UCSD-AML1 (cell line): Measurements from ENCODE around the gene LNP1.

ENCODE experiments used
- DNase-seq: peaks from one replicate; lab custom pipeline; 2025; ENCODE audit not compliant: unreplicated experiment; lab: John Stamatoyannopoulos, UW

Gene LNP1

GRCh38 chr3:100399341-100400071 lies 1.8 kb upstream of the LNP1 start:
- no peak for DNase-seq

- peak; percentile 57 for DNase-seq
These were observed 940 bp upstream of the LNP1 start for GRCh38 chr3:100400419-100400779.

GRCh38 chr3:100401674-100402041 lies 319 bp downstream of the LNP1 start:
- DNase-seq = no peak

GRCh38 chr3:100402256-100402655 lies 917 bp downstream of the LNP1 start:
- DNase-seq = no peak

DNA sequence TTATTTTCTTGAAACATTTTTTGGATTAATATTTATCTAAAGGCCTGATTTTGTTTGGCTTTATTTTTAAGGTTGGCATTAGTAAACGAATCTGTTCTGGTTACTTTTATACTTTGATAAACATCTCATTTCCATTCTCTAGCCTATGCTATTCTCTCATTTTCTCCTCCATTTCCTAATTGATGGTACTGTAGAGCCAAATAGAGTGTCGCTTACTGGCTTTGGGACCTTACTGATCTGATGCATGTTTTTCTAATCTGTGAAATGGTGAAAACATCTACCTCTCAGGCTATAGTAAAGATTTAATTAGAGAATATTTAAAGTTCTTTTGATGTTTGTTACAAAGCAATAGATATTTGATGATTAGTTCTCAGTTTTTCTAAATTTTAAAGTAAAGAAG lies 1.6 kb downstream of the LNP1 start:
- DNase-seq = no peak

DNA sequence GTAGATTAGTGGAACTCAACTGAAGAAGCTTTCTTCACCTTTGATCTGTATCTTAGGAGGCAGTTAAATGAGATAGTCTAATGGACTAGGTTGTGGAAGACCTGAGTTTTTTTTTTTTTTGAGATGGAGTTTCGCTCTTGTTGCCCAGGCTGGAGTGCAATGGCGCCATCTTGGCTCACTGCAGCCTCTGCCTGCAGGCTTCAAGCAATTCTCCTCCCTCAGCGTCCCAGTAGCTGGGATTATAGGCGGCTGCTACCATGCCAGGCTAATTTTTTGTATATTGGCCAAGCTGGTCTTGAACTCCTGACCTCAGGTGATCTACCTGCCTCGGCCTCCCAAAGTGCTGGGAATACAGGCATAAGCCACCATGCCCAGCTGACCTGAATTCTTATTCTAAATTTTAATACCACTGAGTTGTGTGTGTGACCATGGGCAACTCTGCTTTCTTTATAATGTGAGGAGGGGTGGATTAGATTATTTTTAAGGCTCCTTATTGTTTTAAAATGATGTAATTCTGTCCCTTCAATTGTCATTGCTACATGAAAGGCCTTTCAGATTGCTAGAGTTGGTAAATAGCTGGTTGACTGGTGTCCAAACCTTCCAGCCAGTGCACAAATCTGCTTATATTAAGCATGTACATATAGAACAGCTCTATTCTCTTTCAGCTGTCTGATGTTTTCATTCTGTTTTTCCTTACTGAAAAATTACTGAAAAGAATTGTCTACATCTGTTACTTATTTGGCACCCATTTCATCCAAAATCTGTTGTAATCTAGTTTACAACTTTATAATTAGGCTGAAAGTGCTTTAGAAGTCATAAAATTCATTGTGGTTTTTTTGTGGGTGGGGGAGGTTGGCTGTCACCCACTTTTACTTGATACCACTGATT lies 2.3 kb downstream of the LNP1 start:
- DNase-seq = no peak

GRCh38 chr3:100404250-100404548 lies 2.9 kb downstream of the LNP1 start:
- no peak for DNase-seq

DNA sequence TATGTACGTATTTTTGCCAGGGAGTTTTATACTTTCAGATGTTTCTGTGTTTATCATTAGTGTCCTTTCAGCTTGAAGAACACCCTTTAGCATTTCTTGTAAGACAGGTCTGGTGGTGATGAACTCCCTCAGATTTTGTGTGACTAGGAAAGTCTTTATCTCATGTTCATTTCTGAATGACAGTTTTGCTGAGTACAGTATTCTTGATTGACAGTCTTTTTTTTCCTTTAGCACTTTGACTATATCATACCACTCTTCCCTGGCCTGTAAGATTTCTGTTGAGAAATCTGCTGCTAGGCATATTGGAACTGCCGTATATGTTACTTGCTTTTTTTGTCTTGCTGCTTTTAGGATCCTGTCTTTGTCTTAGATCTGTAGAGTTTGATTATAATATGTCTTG lies 5.8 kb downstream of the LNP1 start:
- DNase-seq = no peak

DNA sequence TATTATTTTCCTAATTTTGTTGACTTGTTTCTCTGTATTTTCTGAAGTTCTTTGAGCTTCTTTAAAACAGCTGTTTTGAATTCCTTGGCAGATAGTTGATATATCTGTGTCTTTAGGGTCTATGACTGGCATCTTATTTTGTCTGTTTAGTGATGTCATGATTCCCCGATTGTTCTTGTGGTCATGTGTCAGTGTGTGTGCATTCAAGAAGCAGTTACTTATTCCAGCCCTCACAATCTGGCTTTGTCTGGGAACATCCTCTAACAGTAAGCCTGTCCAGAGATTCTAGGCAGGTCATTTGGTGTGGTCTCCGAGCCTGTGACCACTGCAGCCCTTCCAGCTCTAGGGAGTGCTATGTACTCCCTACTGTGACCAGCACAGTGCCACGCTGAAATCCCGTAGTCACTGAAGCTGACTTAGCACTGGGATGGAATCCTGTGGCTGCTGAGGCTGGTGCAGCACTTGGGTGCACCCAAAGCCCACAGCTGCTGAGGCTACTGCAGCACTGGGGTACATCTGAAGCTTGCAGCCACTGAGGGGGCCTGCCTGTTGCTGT lies 6.7 kb downstream of the LNP1 start:
- no peak for DNase-seq

GRCh38 chr3:100411091-100411982 lies 10.0 kb downstream of the LNP1 start:
- no peak for DNase-seq

DNA sequence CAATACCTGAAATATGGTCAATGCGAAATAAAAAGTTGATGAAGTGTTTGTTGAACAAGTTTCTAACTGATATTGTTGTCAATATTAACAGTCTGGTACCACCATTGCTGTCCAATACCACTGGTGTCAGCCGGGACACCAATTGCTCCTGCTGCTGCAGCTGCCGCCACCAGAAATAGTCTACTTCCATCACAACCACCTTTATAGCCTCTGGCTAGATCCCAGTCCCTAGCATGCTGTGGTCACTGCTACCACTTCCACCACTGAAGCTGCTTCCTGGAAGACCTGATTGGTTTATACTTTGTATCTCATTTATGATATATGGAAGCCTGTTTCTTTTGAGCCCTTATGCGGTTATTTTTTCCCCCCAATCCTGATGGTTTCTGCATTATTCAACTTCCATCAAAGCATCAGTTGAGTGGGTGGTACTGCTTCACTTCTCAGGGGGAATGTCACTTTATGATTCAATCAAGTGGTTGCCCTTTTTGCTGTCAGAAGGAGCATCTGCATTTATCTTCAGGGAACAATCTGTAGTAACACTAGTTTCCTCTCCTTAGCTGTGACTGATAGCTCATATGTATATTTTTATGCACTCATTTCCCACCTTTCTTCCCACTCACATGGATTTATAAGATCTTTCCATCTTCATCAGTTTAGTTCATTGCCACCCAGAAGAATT lies 11.7 kb downstream of the LNP1 start:
- peak; percentile 10 for DNase-seq

- no peak for DNase-seq
These were observed 12.3 kb downstream of the LNP1 start for GRCh38 chr3:100413613-100414012.

GRCh38 chr3:100416176-100416575 lies 14.8 kb downstream of the LNP1 start:
- DNase-seq = no peak

DNA sequence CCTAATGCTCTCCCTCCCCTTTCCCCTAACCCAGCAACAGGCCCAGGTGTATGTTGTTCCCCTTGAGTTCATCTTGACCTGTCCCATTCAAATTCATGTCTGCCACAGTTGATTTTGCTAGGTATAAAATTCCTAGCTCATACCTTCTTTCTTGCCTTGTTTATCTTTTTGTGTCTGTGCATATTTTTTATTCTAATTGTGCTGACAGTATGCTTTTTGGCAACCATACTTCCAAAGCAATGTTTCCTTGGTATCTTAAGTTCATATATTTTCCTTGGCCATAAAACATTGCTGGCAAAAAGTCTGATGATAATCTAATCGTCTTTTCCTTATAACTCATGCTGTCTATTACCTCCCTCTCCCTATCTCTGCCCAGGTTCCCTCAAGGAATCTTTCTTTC lies 15.5 kb downstream of the LNP1 start:
- no peak for DNase-seq

GRCh38 chr3:100419406-100419805 lies 18.1 kb downstream of the LNP1 start:
- DNase-seq = no peak

DNA sequence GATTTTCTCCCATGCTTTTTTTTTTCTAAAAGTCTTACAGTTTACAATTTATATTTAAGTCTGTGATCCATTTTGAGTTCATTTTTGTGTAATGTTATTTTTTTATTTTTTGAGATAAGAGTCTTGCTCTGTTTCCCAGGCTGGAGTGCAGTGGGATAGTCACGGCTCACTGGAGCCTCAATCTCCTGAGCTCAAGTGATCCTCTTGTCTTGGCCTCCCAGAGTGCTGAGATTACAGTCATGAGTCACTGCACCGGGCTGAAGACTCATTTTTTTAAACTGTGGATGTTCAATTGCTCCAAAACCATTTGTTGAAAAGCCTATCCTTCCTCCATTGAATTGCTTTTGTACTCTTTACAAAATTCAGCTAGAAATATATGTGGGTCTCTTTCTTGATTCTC lies 19.5 kb downstream of the LNP1 start:
- DNase-seq = no peak

DNA sequence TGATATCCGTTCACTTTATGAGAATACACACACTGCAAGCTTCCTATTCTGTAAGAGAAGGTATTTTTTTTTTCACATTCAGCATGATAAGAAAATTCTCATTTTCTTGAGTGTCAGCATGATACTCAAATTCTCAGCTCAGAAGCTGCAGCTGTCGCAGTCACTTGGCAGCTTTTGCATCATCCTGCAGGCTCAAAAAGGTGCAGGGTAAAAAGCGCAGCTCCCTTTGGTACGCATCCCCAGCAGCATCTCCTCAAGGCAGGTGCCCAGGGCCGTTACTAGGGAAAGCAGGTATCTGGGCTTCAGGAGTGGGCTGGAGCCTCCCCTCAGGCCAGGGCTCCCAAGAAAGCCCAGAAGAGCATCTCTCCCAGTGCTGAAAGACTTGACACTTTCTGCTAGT lies 22.3 kb downstream of the LNP1 start:
- DNase-seq = no peak

DNA sequence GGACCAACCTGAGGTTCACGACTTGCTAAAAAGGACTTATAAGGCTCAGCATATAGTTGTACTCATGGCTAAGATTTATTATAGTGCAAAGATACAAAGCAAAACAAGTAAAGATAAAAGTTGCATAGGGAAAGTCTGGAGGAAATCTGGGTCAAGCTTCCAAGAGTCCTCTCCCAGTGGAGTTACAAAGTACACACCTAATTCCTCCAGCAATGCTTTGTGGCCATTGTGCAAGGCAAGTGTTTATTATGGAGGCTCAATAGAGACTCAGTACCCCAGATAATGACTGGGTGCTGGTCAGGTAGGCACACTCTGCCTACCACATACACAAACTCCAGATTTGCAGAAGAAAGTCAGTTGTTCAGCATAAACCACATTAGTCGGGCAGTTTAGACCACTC lies 22.9 kb downstream of the LNP1 start:
- no peak for DNase-seq

GRCh38 chr3:100425316-100425715 lies 24.0 kb downstream of the LNP1 start:
- DNase-seq = no peak

GRCh38 chr3:100426067-100426682 lies 24.8 kb downstream of the LNP1 start:
- DNase-seq = no peak
